Stimulated activated naive CD8-positive, alpha-beta T cell treated with anti-CD3 and anti-CD28 coated beads, Interleukin-15, Interleukin-2, amounts not matched to agents 100 ng/mL and 50 ng/mL, for 24 hours (primary cell): ENCODE measurements around the gene RABL3.
"Not testable (repeated sequence)": the region's sequence is repeated elsewhere in the genome, so short reads cannot be mapped to it uniquely, and the experiment has no call there.

ENCODE experiments used
- H3K27ac Mint-ChIP-seq: one replicate; pipeline ENCODE4 v1.8.0; 2021; ENCODE audit warnings: mild to moderate bottlenecking, mixed read lengths
- H3K27me3 Mint-ChIP-seq: one replicate; pipeline ENCODE4 v1.8.0; 2021; ENCODE audit warnings: mixed read lengths
- H3K36me3 Mint-ChIP-seq: one replicate; pipeline ENCODE4 v1.8.0; 2021; ENCODE audit warnings: low read depth, mixed read lengths
- H3K4me1 Mint-ChIP-seq: one replicate; pipeline ENCODE4 v1.8.0; 2021; ENCODE audit warnings: low read depth, mixed read lengths
- H3K4me3 Mint-ChIP-seq: one replicate; pipeline ENCODE4 v1.8.0; 2021; ENCODE audit warnings: mild to moderate bottlenecking, mixed read lengths
- H3K9me3 Mint-ChIP-seq: one replicate; pipeline ENCODE4 v1.8.0; 2021; ENCODE audit warnings: mixed read lengths

RABL3 gene

GRCh38 chr3:120742198-120742848 is at the start of gene RABL3, which contains the start of gene GTF2E1:
Gene RABL3 (minus strand): TSS chr3:120742516. CDS start chr3:120742507, 9 bp downstream.
Gene GTF2E1 (plus strand): TSS chr3:120742744. CDS start chr3:120750553, 7,809 bp downstream.
- Mint-ChIP-seq H3K9me3 (peaks cover under 1% of the 10 kb centered on the region), H3K4me3 (peak within 1 kb of the TSS; percentile 88), H3K27me3 (no peaks in the 10 kb centered on the region), H3K4me1 (peaks cover 35% of the 10 kb centered on the region), H3K27ac (peak within 1 kb of the TSS; percentile 83), H3K36me3 (peaks cover 12% of the 10 kb centered on the region)

- no peaks in the 10 kb centered on the region for H3K27me3 Mint-ChIP-seq
- no peak overlapping the region for H3K27ac Mint-ChIP-seq
- no peak overlapping the region for H3K4me3 Mint-ChIP-seq
- H3K4me1 Mint-ChIP-seq: peaks cover 9% of the 10 kb centered on the region
- no peaks in the 10 kb centered on the region for H3K36me3 Mint-ChIP-seq
- H3K9me3 Mint-ChIP-seq: no peaks in the 10 kb centered on the region
These were observed 49.6 kb upstream of the RABL3 start for GRCh38 chr3:120791913-120792312.

DNA sequence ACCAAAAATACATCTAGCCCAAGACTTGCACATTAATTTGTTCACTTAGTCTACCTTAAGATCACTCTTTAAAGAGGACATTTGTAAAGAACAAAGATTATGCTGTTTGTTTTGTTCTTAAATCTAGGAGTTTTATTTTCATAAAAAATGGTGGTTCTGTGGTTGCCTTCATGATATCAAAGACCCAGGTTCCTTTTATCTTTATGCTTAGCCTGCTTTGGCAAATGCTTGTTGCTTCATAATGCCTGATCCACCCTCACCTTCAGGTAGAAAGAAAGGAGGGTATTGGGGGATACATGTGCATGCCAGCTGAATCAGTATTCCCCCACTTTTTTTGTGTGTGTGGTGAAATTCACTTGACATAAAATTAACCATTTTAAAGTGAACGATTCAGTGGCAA is 48.7 kb upstream of the RABL3 start:
- Mint-ChIP-seq H3K27me3 (no peaks in the 10 kb centered on the region), H3K4me1 (peaks cover 9% of the 10 kb centered on the region), H3K9me3 (no peaks in the 10 kb centered on the region), H3K27ac (no peak overlapping the region), H3K4me3 (no peak overlapping the region), H3K36me3 (no peaks in the 10 kb centered on the region)

- not testable (repeated sequence) for H3K27ac Mint-ChIP-seq, H3K4me3 Mint-ChIP-seq, H3K9me3 Mint-ChIP-seq, H3K27me3 Mint-ChIP-seq, H3K4me1 Mint-ChIP-seq
- peaks cover 21% of the 10 kb centered on the region for H3K36me3 Mint-ChIP-seq
These were observed 43.5 kb upstream of the RABL3 start for GRCh38 chr3:120785832-120786231.

- H3K9me3 Mint-ChIP-seq: no peaks in the 10 kb centered on the region
- H3K36me3 Mint-ChIP-seq: peaks cover 36% of the 10 kb centered on the region
- H3K4me1 Mint-ChIP-seq: no peaks in the 10 kb centered on the region
- H3K4me3 Mint-ChIP-seq: no peak overlapping the region
- no peaks in the 10 kb centered on the region for H3K27me3 Mint-ChIP-seq
- H3K27ac Mint-ChIP-seq: no peak overlapping the region
These were observed 38.7 kb upstream of the RABL3 start for GRCh38 chr3:120780977-120781376.

DNA sequence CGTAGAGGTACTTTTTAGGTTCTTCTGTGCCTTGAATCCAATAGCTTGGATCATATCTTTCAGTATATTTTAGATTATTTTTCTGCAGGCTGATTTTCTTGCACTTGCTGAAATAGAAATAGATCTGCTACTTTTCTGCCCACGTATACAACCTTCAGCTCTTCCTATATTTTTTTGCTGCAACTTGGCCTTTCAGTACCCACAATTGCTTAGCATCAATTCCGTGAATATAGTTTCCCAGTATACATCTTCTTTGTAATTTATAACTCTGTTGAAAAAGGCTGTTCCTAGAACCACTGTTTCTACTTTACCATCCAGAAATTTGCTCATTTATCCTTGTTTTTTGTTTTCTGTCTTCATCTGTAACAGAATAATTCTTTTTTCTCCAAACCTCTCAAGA is 36.5 kb upstream of the RABL3 start:
- Mint-ChIP-seq H3K36me3 (peaks cover 28% of the 10 kb centered on the region), H3K4me3 (no peak overlapping the region), H3K27me3 (no peaks in the 10 kb centered on the region), H3K4me1 (no peaks in the 10 kb centered on the region), H3K9me3 (no peaks in the 10 kb centered on the region), H3K27ac (no peak overlapping the region)

DNA sequence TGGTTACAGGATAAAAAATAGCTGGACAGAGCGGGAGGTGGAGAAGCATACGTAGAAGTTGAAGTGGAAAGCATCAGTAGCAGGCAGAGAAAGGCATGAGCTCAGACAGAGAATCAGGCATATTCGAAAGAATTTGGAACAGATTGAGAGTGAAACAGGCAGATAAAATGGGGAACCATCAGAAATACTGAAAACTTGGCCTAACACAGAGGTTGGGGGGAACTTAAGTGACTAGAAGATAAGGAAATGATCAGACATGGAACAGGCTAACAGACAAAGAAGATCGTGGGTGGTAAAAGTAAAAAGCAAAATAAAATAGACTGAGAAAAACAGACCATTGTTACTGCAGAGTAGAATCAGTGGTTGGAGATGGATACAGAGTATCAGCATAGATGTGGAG is 33.1 kb upstream of the RABL3 start:
- H3K4me1 Mint-ChIP-seq: peaks cover 8% of the 10 kb centered on the region
- no peak overlapping the region for H3K4me3 Mint-ChIP-seq
- H3K36me3 Mint-ChIP-seq: peaks cover 28% of the 10 kb centered on the region
- no peaks in the 10 kb centered on the region for H3K9me3 Mint-ChIP-seq
- no peak overlapping the region for H3K27ac Mint-ChIP-seq
- H3K27me3 Mint-ChIP-seq: no peaks in the 10 kb centered on the region

- peaks cover 17% of the 10 kb centered on the region for H3K36me3 Mint-ChIP-seq
- H3K9me3 Mint-ChIP-seq: no peaks in the 10 kb centered on the region
- no peak overlapping the region for H3K27ac Mint-ChIP-seq
- no peak overlapping the region for H3K4me3 Mint-ChIP-seq
- no peaks in the 10 kb centered on the region for H3K27me3 Mint-ChIP-seq
- H3K4me1 Mint-ChIP-seq: peaks cover 8% of the 10 kb centered on the region
These were observed 31.6 kb upstream of the RABL3 start for GRCh38 chr3:120773932-120774331.

DNA sequence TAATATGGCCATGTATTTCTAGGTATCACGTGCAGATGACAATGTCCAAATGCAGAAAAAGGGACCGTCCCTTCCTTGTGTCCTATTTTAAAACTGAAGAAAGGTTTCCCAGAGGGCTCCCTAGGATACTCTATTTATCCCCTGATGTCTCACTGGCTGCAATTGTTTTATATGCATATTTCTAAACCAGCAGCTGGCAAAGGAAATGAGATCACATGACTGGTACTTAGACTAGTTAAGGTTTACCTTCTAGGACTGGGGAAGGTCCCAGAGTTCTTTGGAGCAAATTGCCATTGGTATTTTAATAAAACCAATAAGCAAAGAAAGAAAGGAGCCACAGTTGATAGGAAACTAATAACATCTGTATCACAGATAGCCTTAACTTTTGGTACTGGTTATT is 29.8 kb upstream of the RABL3 start:
- H3K36me3 Mint-ChIP-seq: peaks cover 17% of the 10 kb centered on the region
- no peak overlapping the region for H3K4me3 Mint-ChIP-seq
- H3K4me1 Mint-ChIP-seq: peaks cover 8% of the 10 kb centered on the region
- no peak overlapping the region for H3K27ac Mint-ChIP-seq
- H3K9me3 Mint-ChIP-seq: no peaks in the 10 kb centered on the region
- no peaks in the 10 kb centered on the region for H3K27me3 Mint-ChIP-seq

GRCh38 chr3:120770891-120771290 is 28.6 kb upstream of the RABL3 start:
- Mint-ChIP-seq H3K9me3 (no peaks in the 10 kb centered on the region), H3K36me3 (peaks cover 17% of the 10 kb centered on the region), H3K4me3 (no peak overlapping the region), H3K27ac (no peak overlapping the region), H3K4me1 (peaks cover 16% of the 10 kb centered on the region), H3K27me3 (no peaks in the 10 kb centered on the region)

- Mint-ChIP-seq H3K36me3 (peaks cover 17% of the 10 kb centered on the region), H3K27ac (no peak overlapping the region), H3K9me3 (no peaks in the 10 kb centered on the region), H3K4me1 (peaks cover 24% of the 10 kb centered on the region), H3K4me3 (no peak overlapping the region), H3K27me3 (no peaks in the 10 kb centered on the region)
These were observed 27.1 kb upstream of the RABL3 start for GRCh38 chr3:120769436-120769835.

GRCh38 chr3:120767106-120767505 is 24.8 kb upstream of the RABL3 start:
- Mint-ChIP-seq H3K4me3 (no peak overlapping the region), H3K27ac (no peak overlapping the region), H3K27me3 (no peaks in the 10 kb centered on the region), H3K4me1 (peaks cover 33% of the 10 kb centered on the region), H3K9me3 (no peaks in the 10 kb centered on the region), H3K36me3 (peaks cover 13% of the 10 kb centered on the region)

GRCh38 chr3:120766576-120766975 is 24.3 kb upstream of the RABL3 start:
- Mint-ChIP-seq H3K9me3 (no peaks in the 10 kb centered on the region), H3K36me3 (peaks cover 11% of the 10 kb centered on the region), H3K4me1 (peaks cover 36% of the 10 kb centered on the region), H3K27me3 (no peaks in the 10 kb centered on the region), H3K27ac (no peak overlapping the region), H3K4me3 (no peak overlapping the region)

GRCh38 chr3:120765830-120766493 is 23.6 kb upstream of the RABL3 start:
- Mint-ChIP-seq H3K27ac (no peak overlapping the region), H3K9me3 (no peaks in the 10 kb centered on the region), H3K36me3 (peaks cover 14% of the 10 kb centered on the region), H3K4me3 (no peak overlapping the region), H3K4me1 (peaks cover 41% of the 10 kb centered on the region), H3K27me3 (no peaks in the 10 kb centered on the region)

DNA sequence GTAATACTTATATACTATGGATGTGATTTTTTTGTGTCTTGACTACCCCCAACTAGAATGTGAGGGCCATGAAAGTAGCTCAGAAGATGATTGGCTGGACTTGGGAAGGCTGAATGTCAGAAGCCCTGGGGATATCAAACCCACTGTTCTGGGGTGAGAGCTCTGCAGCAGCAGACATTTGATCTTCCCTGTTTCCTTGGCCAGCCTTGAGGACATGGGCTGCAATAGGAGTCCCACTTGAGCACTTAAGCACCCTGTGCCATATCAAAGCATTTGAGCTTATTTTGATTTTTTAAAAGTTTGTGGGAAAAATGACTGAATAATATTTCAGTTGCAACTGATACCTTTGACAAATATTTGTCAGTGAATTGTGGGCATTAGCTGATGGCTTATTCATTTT is 21.9 kb upstream of the RABL3 start:
- no peaks in the 10 kb centered on the region for H3K9me3 Mint-ChIP-seq
- no peak overlapping the region for H3K4me3 Mint-ChIP-seq
- H3K27me3 Mint-ChIP-seq: no peaks in the 10 kb centered on the region
- peaks cover 19% of the 10 kb centered on the region for H3K36me3 Mint-ChIP-seq
- peaks cover 47% of the 10 kb centered on the region for H3K4me1 Mint-ChIP-seq
- H3K27ac Mint-ChIP-seq: no peak overlapping the region

- Mint-ChIP-seq H3K27ac (no peak overlapping the region), H3K27me3 (no peaks in the 10 kb centered on the region), H3K4me1 (peaks cover 53% of the 10 kb centered on the region)
These were observed 21.3 kb upstream of the RABL3 start for GRCh38 chr3:120763601-120764000.

More at GRCh38 chr3:120763601-120764000, 21.3 kb upstream of the RABL3 start:
- H3K9me3 Mint-ChIP-seq: no peaks in the 10 kb centered on the region
- peaks cover 25% of the 10 kb centered on the region for H3K36me3 Mint-ChIP-seq
- no peak overlapping the region for H3K4me3 Mint-ChIP-seq
